Hepatocyte (in vitro differentiated cells): Measurements from ENCODE around the gene CD40. TPM values are rescaled to one million over a fixed set of nuclear protein-coding genes. Genes with fewer than 3 reads are reported as not detected.

Experiments
- DNase-seq: peaks from one replicate; pipeline ENCODE4 v3.0.0-alpha.2; 2016; ENCODE audit warnings: low spot score
- H2AFZ ChIP-seq: fragments of 200-600 bp; sonication (generic); 2 replicates; pipeline ENCODE4 v1.6.0; 2016; ENCODE audit warnings: antibody characterized with exemption, mild to moderate bottlenecking
- H3K27ac ChIP-seq: fragments of 200-600 bp; sonication (generic); 2 replicates; pipeline ENCODE4 v1.5.1; 2016; ENCODE audit warnings: mild to moderate bottlenecking
- H3K27me3 ChIP-seq: fragments of 200-600 bp; sonication (generic); 2 replicates; pipeline ENCODE4 v1.6.1; 2016
- H3K36me3 ChIP-seq: fragments of 200-600 bp; sonication (generic); replicated peaks from 2 replicates; pipeline ENCODE4 v1.5.1; 2016; ENCODE audit warnings: low read depth; ENCODE audit not compliant: insufficient read depth
- H3K4me1 ChIP-seq: fragments of 200-600 bp; sonication (generic); 2 replicates; pipeline ENCODE4 v1.5.1; 2016; ENCODE audit warnings: mild to moderate bottlenecking, moderate library complexity; ENCODE audit not compliant: insufficient read depth
- H3K4me2 ChIP-seq: fragments of 200-600 bp; sonication (generic); 2 replicates; pipeline ENCODE4 v1.6.0; 2016
- H3K4me3 ChIP-seq: fragments of 200-600 bp; sonication (generic); 2 replicates; pipeline ENCODE4 v1.5.1; 2016; ENCODE audit warnings: mild to moderate bottlenecking
- H3K79me2 ChIP-seq: fragments of 200-600 bp; sonication (generic); 2 replicates; pipeline ENCODE4 v1.6.0; 2017; ENCODE audit warnings: mild to moderate bottlenecking
- H3K9me2 ChIP-seq: fragments of 200-600 bp; sonication (generic); replicated peaks from 2 replicates; pipeline ENCODE4 v1.6.0; 2017; ENCODE audit warnings: mild to moderate bottlenecking; ENCODE audit not compliant: insufficient read depth
- H3K9me3 ChIP-seq: fragments of 200-600 bp; sonication (generic); 2 replicates; pipeline ENCODE4 v1.5.1; 2016; ENCODE audit warnings: low read depth, mild to moderate bottlenecking
- H4K20me1 ChIP-seq: fragments of 200-600 bp; sonication (generic); 2 replicates; pipeline ENCODE4 v1.6.0; 2016; ENCODE audit warnings: mild to moderate bottlenecking; ENCODE audit not compliant: insufficient read depth, poor library complexity, severe bottlenecking
- CTCF ChIP-seq: fragments of 200-600 bp; sonication (generic); IDR thresholded peaks from 2 replicates; pipeline ENCODE4 v1.5.1; 2016; ENCODE audit warnings: antibody characterized with exemption, mild to moderate bottlenecking; ENCODE audit not compliant: poor library complexity
- EZH2 ChIP-seq: fragments of 200-600 bp; sonication (generic); IDR thresholded peaks from 2 replicates; pipeline ENCODE4 v1.6.1; 2016; ENCODE audit warnings: antibody characterized with exemption, mild to moderate bottlenecking, borderline replicate concordance
- EZH2phosphoT487 ChIP-seq: fragments of 200-600 bp; sonication (generic); IDR thresholded peaks from one replicate; pipeline ENCODE4 v1.6.1; 2018; ENCODE audit warnings: antibody characterized with exemption, mild to moderate bottlenecking, low read depth, moderate library complexity; ENCODE audit not compliant: unreplicated experiment, severe bottlenecking
- WGBS: methylation state at CpG from one replicate; pipeline ENCODE4 v1.1.6; 2016; ENCODE audit warnings: low lambda C conversion rate; ENCODE audit errors: missing lambda C conversion rate; 5-methylcytosine and 5-hydroxymethylcytosine counted together
- polyA plus RNA-seq: library from polyadenylated mRNA; unstranded; fragments of >200 nt; fragmentation: Nextera tagmentation; extraction: Ambion mirVana; gene quantifications from 2 replicates; pipeline ENCODE4 v1.2.1, GENCODE V29; 2016
- total RNA-seq: library from RNA; depleted of rRNA; stranded (reverse); fragments of >200 nt; gene quantifications from 2 replicates; pipeline ENCODE4 v1.2.3, GENCODE V29; 2014

The CD40 gene
- total and polyA plus RNA-seq, 2 experiments from 2014 or later: 3.2 to 8.0 TPM

GRCh38 chr20:46159101-46159897 lies 41.2 kb downstream of the CD40 start:
- DNase-seq: no peak
- Histone ChIP-seq H3K9me2 (no peaks in the 10 kb centered on the region), H4K20me1 (no peaks in the 10 kb centered on the region), H3K4me3 (no peak overlapping the region), H3K4me2 (no peak overlapping the region), H3K36me3 (no peaks in the 10 kb centered on the region), H3K27me3 (peaks cover 34% of the 10 kb centered on the region), H3K9me3 (no peaks in the 10 kb centered on the region), H3K27ac (no peak overlapping the region), H3K79me2 (no peaks in the 10 kb centered on the region), H3K4me1 (no peaks in the 10 kb centered on the region), H2AFZ (no peak overlapping the region)
- TF ChIP-seq EZH2phosphoT487 (no peak), CTCF (no peak), EZH2 (no peak)
- 70% methylated on average over 7 of the region's 7 CpGs for WGBS

- Histone ChIP-seq H3K4me1 (no peaks in the 10 kb centered on the region), H3K36me3 (no peaks in the 10 kb centered on the region), H3K4me2 (no peak overlapping the region), H4K20me1 (no peaks in the 10 kb centered on the region), H3K27ac (no peak overlapping the region), H3K9me2 (no peaks in the 10 kb centered on the region), H3K9me3 (no peaks in the 10 kb centered on the region), H2AFZ (no peak overlapping the region), H3K27me3 (peaks cover 34% of the 10 kb centered on the region), H3K79me2 (no peaks in the 10 kb centered on the region), H3K4me3 (no peak overlapping the region)
- TF ChIP-seq EZH2phosphoT487: no peak
- TF ChIP-seq CTCF: no peak
- TF ChIP-seq EZH2: no peak
- 73% methylated on average over 5 of the region's 5 CpGs for WGBS
- no peak for DNase-seq
Observed at GRCh38 chr20:46160661-46161060, 42.5 kb downstream of the CD40 start.

- no peaks in the 10 kb centered on the region for H3K9me2 ChIP-seq
- no peak for DNase-seq
- no peaks in the 10 kb centered on the region for H3K4me1 ChIP-seq
- H2AFZ ChIP-seq: no peak overlapping the region
- TF ChIP-seq EZH2phosphoT487 (no peak), CTCF (no peak), EZH2 (no peak)
- H3K27me3 ChIP-seq: peaks cover 36% of the 10 kb centered on the region
- H3K79me2 ChIP-seq: no peaks in the 10 kb centered on the region
- H3K4me3 ChIP-seq: no peak overlapping the region
- no peak overlapping the region for H3K27ac ChIP-seq
- H4K20me1 ChIP-seq: no peaks in the 10 kb centered on the region
- WGBS: 95% methylated on average over 1 of the region's 1 CpG
- no peak overlapping the region for H3K4me2 ChIP-seq
- H3K36me3 ChIP-seq: no peaks in the 10 kb centered on the region
- H3K9me3 ChIP-seq: no peaks in the 10 kb centered on the region
Observed at GRCh38 chr20:46161921-46162320, 43.8 kb downstream of the CD40 start.
